ENCODE results near the gene WHAMM.

Gene WHAMM

DNA sequence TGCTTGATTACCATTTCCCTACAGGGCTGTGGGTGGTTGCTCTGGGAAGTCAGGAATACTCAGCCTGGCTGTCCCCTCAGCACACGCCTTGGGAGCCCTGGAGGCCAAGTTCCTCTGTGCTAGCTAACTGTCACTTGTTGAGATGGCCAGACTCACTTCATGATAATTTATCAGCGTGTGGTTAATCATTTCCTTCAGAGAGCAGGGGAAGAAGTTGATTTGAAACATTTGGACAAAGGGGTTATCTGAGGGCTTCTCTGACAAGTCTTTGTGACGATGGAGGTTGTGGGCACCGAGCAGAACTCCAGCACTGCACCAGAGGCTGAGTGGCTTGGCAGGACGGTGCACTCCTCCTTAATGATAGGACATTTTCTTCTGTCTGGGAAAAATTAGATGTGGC, 61.9 kb downstream of the WHAMM start:
- DNase-seq: peak; percentile 79

DNA sequence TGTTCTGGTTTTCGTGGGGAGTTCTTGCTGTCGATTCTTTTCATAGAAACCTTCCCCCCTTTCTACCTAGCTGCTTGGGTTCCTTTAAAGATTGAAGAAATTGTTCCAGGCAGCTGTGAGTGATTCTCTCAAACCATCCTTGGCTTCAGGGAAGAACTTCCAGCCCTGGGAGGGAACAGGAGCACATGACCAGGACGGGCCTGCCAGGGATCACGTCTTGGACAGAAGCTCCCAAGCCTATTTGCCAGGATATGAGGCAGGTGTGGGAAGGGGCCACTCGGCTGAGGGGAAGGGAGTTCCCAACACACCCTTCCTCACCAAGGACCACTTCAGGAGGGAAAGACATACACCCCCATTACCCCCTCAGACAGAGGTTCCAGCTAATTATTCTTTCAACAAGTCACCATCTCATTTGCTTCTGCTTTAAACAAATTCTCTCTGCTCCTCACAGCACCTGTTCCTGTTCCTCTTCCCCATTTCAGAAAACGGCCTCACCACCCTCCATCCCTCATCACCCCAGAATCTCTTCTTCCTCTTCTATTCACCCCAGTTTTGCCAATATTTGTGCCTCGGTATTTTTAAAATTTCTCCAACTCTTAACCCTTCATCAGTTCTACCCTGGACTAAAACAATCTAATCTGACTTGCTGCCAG, 62.5 kb downstream of the WHAMM start:
- DNase-seq: no peak

DNA sequence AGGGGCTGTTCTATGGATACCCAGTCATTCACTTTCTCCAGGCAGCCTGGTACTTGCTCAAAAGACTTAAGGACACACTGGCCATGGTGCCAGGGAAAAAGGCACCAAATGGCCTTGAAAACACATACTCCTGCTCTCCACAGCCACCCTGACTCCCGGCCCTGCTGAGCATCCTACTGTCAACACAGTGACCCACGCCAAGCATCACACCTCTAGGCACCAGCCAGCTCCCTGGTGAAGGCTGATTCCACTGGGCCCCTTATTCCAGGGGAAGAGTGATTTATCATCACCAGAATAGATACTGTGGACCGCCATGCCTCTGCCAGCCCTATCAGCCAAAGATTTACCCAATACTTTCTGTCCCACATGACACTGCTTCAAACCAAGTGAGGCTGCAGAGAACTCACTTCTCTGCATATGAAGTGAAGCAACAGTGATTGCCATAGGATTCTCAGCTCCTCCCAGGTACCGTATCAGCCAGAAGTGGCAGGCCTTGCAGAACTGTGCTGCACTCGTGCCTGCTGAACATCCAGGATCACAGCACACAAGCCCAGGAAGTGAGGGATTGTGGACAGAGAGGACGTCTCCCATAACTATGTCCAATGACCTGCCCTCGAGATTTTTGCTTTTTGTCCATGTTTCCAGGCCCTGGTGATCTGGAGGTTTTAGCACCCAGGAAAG, 63.7 kb downstream of the WHAMM start:
- DNase-seq: no peak

DNA sequence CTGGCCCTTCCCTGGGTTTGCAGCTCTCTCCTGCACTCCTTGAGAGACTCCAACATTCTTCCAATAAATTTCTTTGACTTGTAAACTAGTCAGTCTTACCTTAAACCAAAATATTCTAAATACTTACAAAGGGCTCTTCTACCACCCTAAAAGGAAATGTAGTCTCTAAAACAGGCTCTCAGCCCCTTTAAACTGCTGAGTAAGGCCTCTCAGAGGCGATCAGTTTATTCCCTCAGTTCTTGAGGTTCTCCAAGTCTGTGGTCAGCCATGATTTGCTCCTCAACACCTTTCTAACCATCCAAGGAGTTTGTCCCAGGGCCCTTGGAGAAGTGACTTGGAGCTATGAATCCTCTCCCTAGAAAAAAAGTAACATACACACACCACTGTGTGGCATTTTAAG, 64.8 kb downstream of the WHAMM start:
- no peak for DNase-seq

DNA sequence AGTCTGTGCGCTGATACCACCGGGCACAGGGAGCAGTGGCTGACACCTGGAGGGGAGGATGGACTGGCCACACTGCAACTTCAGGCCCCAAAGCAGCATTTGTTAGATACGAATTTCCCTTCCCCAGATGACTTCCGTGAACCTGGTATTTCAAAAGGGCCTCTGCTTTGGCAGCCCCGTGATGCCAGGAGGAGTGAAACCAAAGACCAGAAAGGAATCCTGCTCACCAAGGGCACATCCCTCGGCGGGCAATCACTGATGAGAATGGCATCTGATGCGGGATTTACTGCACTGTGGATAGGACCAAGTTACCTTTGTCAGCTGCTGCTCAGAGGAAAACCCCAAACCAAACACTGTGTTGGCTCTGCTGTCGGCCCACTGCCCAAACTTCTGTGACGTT, 65.5 kb downstream of the WHAMM start:
- DNase-seq: no peak

DNA sequence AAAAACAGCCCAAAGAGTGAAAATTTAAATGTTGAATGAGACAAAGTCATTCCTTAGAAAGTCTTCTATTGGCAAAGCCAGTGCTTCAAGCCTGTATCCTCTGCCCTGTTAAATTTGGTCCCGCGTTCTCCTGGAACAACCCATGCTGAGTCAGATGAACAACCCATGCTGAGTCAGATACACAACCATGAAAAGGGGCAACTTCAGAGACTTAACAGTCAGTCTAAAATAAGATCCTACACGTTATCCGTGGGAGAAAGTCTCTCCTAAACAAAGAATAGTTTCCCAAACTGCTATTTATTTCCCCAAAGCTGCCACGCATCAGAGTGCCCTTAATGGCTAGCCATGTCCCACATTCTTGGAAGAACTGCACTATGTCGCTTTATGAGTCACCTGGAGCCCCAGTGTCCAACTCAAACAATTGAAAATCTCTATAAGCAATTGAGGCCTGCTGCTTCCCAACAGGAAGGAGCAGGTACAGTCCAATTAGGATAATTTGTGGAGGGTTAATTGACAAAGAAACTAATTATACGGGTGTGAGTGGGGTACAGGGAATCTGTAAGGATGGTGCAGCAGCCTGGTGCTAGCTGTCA, 66.1 kb downstream of the WHAMM start:
- DNase-seq: no peak

DNA sequence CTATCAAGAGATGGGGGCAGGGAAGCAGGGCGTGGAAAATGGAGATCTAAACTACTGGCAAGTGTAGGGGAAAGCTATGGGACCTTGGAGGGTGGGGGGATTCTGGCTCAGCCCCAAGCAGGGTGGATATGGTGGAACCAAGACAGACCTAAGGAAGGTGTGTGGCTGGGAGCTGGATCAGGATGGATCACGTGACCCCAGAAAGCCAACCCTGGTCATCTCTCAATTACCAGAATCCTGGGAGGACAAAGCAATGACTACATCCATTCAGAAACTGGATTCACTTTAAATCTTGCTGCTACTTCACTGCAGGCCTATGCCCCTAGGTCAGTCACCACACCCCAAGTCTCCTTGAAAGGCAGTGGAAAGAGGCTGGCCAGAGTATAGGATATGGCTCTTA, 68.4 kb downstream of the WHAMM start:
- DNase-seq: no peak

DNA sequence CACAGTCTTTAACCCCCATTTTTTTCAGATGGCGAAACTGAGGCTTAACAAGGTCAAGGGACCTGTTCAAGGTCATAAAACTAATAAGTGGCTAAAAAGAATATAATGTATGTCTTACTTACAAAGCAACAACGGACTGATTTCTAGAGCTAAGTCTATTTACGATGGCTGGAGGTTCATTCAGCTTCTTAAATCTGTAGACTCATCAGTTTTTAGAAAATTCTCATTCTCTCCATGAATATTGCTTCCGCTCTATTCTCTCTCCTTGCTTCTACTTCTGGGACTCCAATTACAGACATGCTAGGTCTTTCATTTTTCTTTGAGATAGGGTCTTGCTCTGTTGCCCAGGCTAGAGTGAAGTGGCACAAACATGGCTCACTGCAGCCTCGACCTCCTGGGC, 68.9 kb downstream of the WHAMM start:
- DNase-seq: no peak

DNA sequence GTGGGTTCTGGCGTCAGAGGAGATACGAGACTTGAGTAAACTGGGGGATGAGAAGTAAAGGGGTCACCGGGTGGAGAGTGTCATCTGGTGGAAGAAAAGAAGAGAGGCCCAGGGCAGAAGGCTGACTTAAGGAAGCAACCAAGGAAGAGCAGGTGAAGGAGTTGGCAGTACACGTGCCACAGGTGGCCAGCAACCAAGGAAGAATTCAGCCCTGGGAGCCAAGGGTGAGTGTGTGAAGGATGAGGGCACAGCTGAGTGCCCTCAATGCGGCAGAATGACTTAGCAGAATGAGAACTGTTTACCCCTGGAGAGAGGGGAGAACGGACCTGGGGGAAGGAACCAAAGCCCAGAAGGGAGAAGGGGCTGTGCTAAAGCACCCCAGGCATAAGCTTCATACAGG, 71.3 kb downstream of the WHAMM start:
- DNase-seq: no peak

DNA sequence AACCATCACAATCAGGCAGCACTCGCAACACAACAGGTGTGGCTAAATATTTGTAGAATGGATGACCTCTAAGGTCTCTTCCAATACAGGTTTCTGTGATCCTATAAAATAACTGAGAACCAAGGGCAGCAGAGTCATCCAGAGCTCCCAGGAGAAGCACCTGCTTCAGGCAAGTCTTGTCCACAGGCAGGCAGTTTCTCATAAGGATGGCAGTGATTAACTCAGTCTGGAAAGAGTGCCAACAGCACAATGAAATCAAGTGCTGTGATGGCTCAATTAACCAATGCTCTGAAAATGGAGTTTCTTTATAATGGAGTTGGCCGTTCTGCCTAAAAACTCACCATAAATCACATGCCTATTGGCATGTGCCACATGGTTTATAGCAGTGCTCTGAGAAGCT, 72.3 kb downstream of the WHAMM start:
- DNase-seq: no peak

DNA sequence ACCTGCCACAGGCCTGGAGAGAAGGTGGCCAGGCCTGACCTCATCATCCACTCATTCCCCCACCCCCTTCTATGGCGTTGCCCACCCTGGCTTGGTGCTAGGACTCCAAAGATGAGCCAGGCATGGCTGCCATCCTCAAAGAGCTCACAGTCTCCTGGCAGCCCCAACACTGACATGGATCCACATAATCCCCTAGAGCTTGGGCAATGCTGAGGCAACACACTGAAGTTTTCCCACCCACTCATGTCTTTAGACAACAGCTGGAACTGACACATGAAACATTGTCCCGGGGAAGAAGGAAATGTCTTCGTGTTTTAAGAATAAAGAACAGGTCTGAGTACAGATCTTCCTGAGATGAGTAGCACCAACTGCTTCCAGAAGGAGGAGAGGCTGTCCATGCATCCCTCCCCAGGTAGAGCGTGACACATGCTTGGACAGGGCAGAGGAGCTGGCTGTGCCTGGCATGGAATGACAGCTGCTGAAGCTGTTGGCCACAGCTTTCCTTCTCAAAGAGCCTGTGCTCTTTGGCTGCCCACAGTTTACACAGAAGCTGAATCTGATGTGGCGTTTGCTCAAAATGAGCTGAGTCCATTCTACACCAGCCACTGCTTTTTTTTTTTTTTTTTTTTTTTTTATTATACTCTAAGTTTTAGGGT, 73.0 kb downstream of the WHAMM start:
- DNase-seq: no peak

All from OCI-M1 (cell line).